Measurements from ENCODE around the gene FCF1.

- TF ChIP-seq RCOR1 (IDR thresholded peaks at IDR 0.05; ENCODE audit: low read depth, low read length) (no peak), CTCF (IDR thresholded peaks at IDR 0.05) (no peak), CBX2 (IDR thresholded peaks at IDR 0.05; ENCODE audit: borderline replicate concordance, low read depth) (no peak), CEBPB (IDR thresholded peaks at IDR 0.05) (no peak), POLR2A (IDR thresholded peaks at IDR 0.05; ENCODE audit: low read length) (no peak), RAD21 (conservative IDR thresholded peaks at IDR 0.05 in 1 of 2, IDR thresholded peaks at IDR 0.05 in 1 of 2) (no peak), CHD2 (IDR thresholded peaks at IDR 0.05; ENCODE audit: low read length, partially characterized antibody) (no peak), POLR2AphosphoS2 (conservative IDR thresholded peaks at IDR 0.05; ENCODE audit: low read length) (no peak), JUNB (IDR thresholded peaks at IDR 0.05) (no peak), MAX (IDR thresholded peaks at IDR 0.05) (no peak), RNF2 (IDR thresholded peaks at IDR 0.05; ENCODE audit: borderline replicate concordance, low read depth) (no peak), EP300 (IDR thresholded peaks at IDR 0.05) (no peak)
These were observed 19.8 kb upstream of the FCF1 start for GRCh38 chr14:74693191-74693590.
